NCI-H2107 (cell line): ENCODE data around the gene FAM219A.
A peak's percentile ranks its signal among the peaks of the same experiment; 100 is the strongest.

ENCODE experiments used
- DNase-seq: peaks from one replicate; lab custom pipeline; 2025; lab: John Stamatoyannopoulos, UW

FAM219A gene

DNA sequence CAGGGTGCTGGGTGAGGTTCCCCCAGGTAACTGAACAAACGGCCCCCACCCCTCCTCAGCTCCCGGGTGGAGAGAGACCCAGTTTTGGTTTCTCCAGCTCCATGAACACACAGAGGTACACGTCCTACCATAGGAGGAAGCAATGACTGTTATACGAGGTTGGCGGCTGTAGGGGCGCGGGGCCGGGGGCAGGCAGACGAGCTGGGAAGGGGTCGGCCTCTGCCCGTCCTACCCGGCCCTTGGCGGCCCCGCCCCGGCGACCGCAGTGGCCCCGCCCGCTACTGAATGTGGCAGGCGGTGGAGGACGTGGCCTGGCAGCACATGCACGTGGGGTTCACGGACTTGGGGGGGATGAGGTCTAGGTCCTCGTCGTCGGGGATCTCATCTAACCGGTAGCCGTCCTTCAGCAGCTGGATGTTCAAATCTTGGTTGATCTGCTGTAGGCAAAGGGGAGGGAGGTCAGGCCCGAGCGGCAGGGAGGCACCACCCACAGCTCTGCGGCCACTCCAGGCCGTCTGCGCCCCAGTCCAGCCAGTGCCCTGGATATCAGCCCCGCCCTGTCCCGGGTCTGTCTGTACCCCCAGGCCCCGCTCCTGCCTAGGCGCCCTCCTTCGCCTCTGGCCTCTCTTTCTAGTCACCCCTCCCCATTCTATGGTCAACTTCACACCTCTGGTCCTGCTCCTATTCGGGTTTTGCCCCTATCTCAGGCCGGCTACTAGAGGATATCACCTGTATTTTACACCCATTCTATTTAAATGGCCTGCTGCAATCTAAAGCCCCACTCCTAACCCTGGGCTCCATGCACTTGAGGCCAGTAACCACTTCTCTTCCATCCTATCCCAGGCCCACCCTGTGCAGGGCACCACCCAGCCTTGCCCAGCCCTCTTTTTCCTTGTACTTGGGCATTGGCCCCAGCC is 57.4 kb downstream of the FAM219A start:
- DNase-seq: no peak

DNA sequence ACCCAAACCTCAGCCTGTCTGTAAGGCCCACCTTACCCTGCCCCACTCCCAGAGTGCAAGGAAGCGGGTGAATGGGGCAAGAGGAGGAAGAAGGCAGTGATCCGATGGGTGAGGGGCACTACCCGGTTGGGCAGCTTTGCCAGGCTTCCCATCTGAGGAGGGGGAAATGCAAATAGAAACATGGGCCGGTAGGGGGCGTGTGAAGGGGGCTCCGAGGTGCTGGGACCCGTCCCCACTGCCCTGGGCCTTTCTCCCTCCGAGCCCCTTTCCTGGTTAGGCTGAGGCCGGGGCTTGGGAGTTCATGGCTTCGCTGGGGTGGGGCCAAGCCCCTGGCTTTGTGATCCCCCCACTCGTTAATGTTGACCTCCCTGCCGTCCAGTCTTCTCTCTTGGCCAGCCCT is 58.1 kb downstream of the FAM219A start:
- DNase-seq: no peak

DNA sequence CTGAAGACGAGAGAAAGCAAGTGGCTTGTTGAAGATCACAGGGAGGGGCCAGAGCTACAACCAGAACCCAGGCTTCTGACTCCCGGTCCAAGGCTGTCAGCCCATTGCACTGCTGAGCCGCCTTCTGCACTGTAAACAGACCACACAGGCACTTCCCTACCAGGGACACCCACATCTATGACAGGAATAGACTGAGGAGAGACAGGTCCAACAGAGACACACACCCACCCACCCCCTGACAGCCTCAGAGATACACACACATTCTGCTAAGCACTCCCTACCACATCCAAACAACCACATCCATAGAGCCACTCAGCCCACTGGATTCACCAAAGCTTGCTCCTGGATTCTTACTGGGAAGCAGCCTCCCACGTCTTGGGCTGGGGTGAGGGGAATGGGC is 58.6 kb downstream of the FAM219A start:
- no peak for DNase-seq

DNA sequence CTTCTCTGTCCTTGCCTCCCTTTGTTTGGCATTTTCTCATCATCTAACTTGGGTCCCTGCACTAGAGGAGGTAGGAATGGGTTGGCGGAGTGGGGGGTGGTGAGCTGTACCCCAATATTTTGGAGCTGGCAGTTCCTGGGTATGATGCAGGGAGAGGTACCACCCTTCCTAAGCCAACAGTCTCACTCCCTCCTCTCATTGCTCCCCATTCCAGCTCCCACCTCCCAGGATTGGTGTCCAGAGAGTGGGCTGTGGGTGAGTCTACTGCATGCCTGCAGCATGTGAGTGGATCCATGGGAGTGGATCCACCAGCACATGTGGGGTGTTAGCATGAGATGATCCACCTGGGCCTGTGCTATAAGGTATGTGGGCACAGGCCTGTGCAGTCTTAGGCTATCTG is 59.5 kb downstream of the FAM219A start:
- no peak for DNase-seq

DNA sequence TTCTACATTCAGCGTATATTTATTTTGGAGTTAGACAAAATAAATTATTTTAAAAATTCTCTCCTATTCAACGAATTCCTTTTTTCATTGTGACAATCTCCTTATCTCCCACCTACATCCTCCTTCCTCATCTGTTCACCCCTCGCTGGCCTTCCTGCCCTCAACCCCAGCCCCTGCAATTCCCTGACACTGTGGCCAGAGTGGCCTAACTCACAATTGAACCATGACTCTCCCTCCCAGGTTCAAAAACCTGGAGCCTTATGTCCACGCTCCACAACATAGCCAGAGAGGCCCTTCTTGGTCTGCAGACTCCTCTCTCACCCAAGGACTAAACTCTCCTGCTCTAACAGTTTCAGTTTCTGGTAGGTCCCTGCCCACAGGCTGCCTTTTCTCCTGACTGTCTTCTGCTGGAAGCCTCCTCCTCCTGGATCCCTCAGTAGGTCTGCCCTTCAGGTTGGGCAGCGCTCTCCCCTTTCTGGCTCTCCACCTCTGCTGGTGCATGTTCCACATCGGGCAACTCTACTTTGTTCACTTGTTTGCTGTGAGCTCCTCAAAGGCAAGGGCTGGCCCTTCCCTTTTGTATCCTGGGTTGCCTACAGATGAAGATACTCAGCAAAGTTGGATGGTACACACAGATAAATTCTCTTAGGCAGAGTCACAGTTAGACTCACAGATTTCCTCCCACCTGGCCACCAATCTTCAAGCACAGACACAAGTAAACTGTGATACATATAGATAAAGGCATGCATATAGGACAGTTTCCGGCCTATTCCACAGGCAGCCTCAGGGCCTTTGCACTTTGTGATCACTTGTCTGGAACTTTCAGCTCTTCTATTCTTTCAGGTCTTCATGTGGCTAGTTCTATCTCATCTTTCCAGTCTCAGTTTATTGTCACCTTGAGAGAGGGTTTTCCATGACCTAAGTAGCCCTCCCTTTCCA is 61.8 kb downstream of the FAM219A start:
- no peak for DNase-seq

DNA sequence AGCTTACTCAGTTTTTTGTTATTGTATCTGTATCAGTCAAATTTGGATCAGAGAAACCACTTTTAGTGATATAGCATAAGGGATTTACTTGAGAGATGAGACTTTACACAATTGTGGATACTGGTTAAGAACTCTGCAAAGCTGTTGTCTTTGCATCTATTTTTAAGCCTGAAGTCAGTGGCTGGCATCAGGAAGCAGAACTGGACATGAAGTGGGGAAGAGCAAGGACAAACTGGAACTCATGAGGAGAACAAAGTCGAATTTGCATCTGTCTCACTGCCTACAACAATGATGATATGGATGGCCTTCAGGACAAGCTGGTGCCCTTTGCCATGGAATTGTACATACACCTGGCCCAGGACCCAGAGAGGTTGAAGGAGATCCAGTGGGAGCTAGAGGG is 65.9 kb downstream of the FAM219A start:
- no peak for DNase-seq

DNA sequence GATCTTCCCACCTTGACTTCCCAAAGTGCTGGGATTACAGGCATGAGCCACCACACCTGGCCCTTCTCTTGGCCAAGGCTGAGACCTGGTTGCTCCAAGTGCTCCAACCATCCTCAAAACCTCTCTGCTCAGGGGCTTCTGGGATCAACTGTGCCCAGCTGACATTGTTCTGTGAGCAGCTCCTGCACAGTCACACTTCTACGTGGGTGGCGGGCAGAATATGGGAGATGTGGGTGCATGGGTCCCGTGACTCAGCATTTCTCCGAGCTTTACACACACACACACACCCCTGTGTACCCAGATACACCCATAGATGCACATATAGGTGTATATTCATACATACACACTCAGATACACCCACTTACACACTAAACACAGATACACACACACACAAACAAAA is 71.1 kb downstream of the FAM219A start:
- no peak for DNase-seq

DNA sequence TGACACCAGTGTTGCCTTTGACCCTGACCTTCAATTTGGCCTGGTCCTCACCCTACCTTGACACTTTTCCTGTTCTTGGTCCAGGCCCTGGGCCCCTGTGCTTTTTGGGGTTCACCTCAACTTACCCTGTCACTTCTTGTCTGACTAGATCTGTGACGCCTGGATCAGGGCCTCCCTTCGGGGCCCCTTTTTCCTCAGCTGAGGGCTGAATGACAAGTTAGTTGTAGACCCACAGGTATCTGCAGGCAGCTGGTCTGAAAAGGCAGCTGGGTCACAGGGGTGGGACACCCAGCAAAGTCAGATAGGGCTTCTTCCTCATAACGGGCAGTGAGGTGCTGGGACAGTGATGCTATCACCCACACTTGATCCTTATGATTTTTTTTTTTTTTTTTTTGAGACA is 71.7 kb downstream of the FAM219A start:
- no peak for DNase-seq

DNA sequence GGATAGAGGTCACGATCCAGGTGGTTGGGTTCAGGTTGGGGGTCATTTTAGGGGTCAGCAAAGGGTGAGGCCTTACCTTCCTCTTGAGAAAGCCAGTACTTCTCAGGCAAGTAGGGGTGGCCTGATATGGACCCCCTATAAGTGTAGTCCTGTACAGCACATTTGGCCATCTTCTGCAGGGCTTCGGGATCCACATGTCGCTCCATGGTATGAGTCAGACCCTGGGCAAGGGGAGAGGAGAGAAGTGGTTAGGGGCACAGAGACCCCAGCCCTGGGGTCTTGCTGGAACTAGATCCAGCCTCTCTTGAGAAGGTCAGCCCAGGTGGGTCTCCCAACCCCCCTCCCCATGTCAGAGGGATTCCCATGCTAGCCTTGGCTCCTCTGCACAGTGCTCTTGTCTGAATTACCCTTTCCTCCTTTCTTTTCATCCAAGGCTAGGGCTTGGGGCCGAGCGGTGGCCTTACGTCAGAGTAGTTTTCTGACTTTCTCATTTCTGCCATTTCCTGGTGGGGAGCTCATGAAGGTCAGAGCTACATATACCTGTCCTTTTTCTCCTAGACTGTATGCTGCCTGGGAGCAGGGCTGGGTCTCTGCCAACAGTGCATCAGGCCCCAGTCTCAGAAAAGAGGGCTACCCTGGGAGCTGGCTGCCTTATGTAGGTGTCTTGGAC is 72.7 kb downstream of the FAM219A start:
- no peak for DNase-seq

DNA sequence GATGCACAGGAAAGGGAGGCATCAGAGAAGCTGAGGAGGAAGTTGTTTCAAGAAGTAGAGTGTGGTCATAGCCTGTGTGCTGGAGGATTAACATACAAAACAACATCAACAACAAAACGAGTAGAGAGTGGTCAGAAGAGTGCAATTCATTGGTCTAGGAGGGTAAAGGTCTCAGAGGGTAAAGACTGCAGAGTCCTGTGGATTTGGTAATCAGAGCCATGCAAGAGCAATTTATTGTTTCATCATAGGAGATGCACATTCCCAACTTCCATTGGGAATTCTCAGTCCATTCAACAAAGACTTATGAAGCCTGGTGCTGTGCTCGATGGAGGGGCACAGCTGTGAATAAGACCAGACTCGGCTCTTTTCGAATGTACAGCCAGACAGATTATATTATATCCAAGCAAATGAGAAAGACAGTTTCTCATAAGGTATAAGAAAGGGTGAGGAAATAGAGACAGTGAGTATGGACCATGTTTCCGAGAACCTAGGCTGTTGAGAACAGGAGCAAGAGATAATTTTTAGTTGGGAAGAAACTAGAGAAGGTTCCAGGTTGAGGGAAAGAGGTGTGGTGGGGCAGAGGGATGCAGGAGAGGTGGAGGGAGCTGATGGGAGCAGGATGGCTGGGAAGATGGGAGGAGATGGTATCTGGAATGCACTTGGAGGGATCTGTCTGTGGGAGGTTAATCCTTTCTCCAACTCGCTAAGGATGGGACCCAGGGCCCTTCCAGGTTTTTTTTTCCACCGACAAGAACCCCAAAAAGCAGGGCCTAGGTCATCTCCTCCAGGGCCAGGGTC is 73.8 kb downstream of the FAM219A start:
- DNase-seq: no peak

DNA sequence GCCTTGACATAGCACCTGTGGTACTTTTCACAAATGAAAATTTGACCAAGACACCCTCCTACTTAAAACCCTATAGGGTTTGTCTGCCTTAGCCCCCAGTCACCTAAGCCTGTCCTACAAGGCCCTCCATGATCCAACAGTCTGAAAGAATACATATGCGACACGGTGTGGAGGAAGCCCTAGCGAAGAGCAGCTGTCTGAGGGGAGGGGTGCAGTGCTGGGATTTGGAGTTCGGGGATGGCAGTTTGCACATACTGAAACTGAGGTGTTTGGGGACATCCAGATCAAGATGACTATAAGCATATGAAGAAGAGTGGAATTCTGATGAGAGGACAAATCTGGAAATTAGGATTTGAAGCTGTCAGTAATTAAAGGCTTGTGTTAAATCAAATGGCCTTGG is 74.5 kb downstream of the FAM219A start:
- DNase-seq: no peak

DNA sequence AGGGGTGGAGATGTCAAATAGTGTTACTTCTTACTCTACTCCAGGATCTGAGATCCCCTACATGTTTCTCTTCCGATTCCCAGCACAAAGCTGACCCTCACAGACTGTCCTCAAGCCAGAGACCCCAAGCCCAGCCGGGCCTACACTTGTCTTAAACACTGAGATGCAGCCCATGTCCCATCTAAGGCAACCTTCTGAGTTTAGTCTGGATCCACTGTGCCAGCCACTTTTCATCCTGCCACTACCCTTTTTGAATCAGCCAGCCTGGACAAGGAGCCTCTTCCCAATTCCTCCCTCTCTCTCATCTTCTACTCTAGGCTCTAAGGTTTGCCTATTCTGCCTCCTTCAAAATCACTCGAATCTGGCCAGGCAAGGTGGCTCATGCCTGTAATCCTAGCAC is 75.5 kb downstream of the FAM219A start:
- no peak for DNase-seq

DNA sequence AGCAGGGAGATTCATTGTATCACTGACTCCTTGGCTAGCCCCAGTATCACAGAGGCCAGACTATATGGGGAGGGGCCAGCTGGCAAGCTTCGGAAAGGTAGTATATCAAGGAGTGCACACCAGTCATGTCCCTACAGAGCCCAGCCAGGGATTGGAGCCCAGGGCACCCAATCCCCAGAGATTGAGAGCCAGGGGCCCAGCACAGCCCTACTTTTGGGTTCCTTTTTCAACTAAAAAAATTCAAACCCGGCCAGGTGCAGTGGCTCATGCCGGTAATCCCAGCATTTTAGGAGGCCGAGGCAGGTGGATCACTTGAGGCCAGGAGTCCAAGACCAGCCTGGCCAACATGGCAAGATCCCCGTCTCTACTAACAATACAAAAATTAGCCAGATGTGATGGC is 76.3 kb downstream of the FAM219A start:
- DNase-seq: no peak

DNA sequence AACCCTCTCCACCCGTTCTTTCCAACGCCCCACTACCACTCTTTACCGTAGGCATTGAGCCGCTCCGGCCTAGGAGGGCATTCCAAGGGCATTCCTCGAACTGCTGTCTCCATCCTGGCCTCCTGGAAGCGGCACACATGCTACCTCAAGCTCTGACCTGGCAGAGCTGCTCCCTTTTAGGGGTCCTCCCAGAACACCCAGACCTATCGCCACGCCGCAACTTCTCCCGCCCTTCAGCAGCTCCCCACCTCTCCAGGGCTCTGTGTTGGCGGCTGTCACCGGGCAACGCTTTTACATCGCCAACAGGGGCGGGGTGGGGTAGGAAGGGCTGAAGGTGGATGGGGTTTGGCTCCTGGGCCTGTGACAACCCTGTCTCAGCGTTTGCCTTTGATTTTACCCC is 77.0 kb downstream of the FAM219A start:
- DNase-seq: no peak

DNA sequence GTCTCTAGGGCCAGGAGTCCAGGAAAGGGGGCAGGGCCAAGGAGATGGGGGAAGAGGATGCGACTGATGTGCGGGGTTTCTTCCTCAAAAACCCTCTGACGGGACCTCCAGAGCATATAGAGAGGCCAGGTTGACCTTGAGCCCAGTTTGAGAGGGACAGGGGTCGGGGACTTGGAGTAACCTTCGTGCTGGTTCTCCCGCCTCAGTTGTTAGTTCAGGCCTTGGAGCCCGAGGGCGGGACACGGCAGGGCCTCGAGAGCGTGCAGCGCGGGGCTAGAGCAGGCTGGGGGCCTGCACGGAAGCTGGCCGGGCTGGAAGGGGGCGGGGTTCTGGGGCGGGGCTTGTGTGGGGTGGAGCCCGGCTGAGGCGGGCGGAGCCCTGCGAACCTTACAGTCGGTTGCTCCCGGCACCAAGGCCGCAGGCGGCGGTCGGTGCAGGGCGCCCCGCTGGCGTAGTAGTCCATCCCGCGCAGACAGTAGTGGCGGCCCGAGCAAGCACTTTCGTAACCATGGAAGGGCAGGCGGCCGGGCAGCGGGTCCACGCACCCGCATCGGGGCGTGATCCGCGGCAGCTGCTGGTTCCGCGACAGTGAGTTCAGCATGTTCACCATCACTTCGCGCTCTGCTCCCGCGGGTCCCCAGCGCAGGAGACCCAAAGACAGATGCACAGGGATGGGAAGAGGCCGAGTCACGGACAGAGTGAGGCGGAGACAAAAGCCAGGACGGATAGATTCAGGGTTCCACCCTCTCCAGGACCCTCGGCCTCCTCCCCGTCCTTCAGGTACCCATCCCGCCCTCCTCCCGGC is 77.7 kb downstream of the FAM219A start:
- DNase-seq: peak; percentile 54

DNA sequence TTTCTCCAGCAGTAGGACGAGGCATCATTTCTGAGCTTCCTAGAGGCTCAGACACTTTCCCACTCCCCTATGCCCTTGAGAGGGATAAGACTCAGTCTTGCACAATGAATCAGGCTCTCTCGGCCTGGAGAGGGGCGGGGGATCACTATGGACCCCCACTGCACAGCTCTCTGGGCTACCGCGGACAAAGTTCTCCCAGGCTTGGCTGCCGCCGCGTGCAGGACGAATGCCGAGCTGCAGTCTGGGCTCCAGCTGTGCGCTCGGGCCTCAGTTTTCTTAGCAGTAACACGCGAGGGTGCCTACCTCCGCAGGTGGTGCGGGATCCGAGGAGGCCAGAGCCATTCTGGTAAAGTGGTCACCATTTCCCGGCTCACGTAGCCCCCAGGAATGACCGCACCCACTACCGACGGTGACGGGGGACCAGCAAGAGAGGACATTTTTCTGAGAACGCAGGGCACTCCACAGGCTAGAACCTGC is 78.3 kb downstream of the FAM219A start:
- DNase-seq: no peak

DNA sequence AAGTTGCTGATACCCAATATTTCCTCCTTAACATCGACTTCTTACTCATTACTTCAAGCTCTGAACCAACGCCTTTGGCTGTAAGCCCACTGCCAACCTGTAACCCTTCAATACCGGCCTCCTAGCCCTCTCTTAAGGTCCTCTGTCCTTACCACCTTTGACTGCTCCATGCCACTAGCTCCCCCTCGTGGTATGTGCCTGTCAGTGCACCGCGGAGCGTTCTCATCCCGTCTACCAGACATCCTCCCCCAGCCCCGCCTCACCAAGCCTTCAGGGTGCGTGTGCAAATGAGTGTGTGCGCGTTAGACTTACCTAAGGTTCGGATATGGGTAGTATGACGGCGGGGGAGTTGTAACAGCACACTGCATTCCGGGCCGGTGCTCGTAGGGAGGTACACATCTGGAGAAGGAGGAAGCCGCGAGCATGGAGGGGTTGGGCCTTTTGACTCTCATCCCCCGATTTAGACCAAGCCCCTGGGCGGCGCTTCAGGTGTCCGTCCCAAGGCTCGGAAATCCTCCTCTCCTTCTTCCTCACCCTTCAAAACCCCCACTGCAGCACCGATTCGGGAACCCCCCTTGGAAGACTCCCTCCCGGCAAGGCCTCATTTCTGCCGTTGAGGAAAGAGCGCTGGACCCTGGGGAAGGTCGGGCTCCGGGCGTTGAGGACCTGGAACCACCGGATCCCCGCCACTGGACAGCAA is 78.9 kb downstream of the FAM219A start:
- peak; percentile 32 for DNase-seq

DNA sequence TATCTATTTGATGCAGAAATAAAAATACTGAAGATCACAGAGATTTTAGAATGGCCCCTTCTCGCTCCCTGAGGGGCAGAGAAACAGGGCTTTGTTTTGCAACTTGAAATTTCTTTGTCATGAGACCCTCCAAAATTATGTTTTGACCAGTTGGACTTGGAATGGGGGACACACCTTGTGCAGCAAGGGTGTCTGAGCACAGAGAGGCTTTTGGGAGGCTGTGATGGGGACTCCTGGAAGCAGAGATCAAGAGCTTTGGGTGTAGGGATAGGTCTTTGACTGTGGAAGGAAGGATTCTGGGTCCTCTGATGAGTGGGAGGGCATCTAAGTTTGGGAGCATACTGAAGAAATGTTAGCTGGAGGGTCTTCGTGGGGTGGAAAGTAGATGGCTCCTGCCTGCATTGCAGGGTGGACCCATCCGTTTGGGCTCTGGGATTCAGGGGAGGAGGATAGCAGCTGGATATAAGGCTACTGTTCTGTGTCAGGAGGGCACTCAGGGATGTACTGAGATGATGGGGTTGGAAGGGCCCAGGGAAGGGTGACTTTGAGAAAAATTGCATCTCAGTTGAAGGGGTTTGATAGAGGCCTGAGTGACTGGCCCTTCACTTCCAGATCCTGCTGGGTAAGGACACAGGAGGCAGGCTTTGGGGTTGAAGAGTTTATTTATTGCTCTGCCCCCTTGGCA is 79.9 kb downstream of the FAM219A start:
- no peak for DNase-seq

DNA sequence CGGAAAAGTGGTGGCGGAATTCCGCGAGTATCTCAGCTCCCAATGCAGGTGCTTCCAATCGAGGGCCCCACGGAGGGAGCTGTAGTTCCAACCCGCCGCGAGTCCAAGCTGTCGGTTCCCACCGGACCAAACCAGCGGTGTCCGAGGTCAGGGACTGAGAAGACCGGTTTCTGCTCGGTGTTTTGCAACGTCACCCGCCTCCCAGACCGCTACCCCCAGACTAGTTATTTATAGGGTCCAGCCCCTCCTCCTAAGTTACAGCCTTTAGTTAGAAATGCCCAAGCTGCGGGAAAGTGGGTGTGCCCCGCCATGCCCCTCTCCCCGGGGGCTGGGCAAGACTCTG is 81.0 kb downstream of the FAM219A start:
- DNase-seq: no peak
